Hair follicular keratinocyte (primary cell): ENCODE data around the gene ZC4H2. TPM values are rescaled to one million over a fixed set of nuclear protein-coding genes. Genes with fewer than 3 reads are reported as not detected.

Experiments used
- total RNA-seq: library from RNA; depleted of rRNA; stranded (reverse); fragments of >200 nt; gene quantifications from 2 replicates; pipeline ENCODE4 v1.2.3, GENCODE V29; 2015

Gene ZC4H2, protein sequence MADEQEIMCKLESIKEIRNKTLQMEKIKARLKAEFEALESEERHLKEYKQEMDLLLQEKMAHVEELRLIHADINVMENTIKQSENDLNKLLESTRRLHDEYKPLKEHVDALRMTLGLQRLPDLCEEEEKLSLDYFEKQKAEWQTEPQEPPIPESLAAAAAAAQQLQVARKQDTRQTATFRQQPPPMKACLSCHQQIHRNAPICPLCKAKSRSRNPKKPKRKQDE
- total RNA-seq = 5.2 and 7.1 TPM in 2 replicates

DNA sequence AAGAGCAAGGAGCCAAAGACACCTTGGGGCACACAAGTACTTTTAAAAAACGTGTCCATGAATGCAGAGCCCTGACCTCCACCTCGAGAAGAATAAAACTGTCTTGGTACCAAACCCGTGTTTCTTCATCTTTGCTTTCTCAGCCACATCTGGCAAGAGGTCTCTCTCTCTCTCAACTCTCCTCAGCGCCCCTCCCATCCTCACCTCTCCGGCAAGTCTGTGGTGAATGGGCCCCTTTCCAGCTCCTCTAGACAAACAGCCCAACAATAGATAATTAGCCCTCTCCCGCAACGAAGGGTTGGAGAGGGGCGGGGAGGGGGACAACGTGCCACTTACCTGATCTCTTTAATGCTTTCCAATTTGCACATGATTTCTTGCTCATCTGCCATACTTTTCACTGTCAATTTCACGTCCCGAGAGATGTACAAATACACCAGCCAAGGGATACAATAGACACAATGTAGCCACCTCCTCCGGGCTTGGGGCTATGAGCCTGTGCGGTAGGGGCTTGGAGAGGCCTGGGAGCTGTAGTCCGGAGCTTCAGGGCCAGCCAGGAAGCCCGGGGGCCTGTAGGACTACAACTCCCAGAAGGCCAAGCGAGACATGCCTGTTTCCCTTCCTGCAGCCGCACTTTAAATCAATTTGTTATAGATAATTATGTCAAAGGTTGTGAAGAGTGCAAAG lies at the start of gene ZC4H2:
TSS of gene ZC4H2 (minus strand) at position 462 of the 684 bp plus-strand sequence. CDS start at position 389, 73 bp downstream.

Other genes with a start within 250 kb of the ZC4H2 start
- not detected in 2 replicates for gene ZC3H12B, start 58.4 kb upstream of the ZC4H2 start, total RNA-seq